ENCODE results near the gene RFC3. TPM values are rescaled to one million over a fixed set of nuclear protein-coding genes. Genes with fewer than 3 reads are reported as not detected.

Gene RFC3
- total and polyA plus RNA-seq, 2 of the 13 experiments (the other 11 are each of a cell fraction or from before 2014, with no cell fraction given): 16.0 to 55.7 TPM

- no peak for TF ChIP-seq ZNF253 (CRISPR knock-in tag; IDR thresholded peaks at IDR 0.05; ENCODE audit: borderline replicate concordance)
- TF ChIP-seq, protein P1, sequence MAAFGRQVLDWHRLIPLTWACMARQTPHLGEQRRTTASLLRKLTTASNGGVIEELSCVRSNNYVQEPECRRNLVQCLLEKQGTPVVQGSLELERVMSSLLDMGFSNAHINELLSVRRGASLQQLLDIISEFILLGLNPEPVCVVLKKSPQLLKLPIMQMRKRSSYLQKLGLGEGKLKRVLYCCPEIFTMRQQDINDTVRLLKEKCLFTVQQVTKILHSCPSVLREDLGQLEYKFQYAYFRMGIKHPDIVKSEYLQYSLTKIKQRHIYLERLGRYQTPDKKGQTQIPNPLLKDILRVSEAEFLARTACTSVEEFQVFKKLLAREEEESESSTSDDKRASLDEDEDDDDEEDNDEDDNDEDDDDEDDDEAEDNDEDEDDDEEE (CRISPR knock-in tag; IDR thresholded peaks at IDR 0.05): no peak
These were observed 57.9 kb downstream of the RFC3 start (continued) for GRCh38 chr13:33875618-33876401.

DNA sequence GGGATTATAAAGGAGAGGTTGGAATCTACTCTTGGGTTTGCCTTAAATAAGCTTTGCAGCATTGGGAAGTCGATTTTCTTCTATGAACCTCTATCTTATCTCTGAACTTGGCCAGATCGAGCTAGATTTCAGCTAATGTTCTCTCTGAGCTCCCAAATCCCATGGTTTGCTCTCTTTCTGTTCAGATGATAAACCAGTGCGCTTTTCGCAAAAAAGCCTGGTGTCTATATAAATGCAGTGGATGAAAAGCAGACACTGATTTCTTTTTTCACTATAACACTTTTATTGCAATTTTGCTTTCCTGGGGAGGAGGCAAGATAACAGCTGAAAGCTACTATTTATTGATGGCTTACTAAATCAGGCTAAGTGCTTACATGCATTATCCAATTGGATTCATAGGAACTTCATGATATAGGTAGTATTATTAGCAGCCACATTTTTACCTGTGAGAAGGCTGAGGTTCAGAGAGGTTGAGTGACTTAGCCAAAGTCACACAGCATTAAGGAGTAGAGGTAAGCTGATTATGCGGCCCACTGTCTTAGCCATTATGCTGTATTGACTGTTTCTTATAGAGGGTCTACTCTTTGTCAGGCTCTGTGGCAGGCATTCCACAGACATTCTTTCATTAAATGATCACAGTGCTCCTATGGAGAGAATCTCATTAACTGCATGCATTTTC lies 58.9 kb downstream of the RFC3 start:
- no peak overlapping the region for H2AFZ ChIP-seq (ENCODE audit: low read length)
- CTCF ChIA-PET (ENCODE audit: low intra/inter-chr PET ratio, low total read pairs): no interaction called here
- H3K9me3 ChIP-seq (ENCODE audit: low read length): no peaks in the 10 kb centered on the region
- no peaks in the 10 kb centered on the region for H3K79me2 ChIP-seq (ENCODE audit: insufficient read depth, low read length)
- H3K4me3 ChIP-seq (replicated peaks in 1 of 3; ENCODE audit: insufficient read depth in 1 of 3, low read depth in 2 of 3, low read length in 3 of 3): no peak overlapping the region
- TF ChIP-seq SKIL (CRISPR knock-in tag; IDR thresholded peaks at IDR 0.05; ENCODE audit: borderline replicate concordance) (no peak), ZNF768 (CRISPR knock-in tag; IDR thresholded peaks at IDR 0.05) (peak; percentile 90; the same call in 1 of the 2 replicates), ELF4 (CRISPR knock-in tag; IDR thresholded peaks at IDR 0.05; ENCODE audit: borderline replicate concordance) (no peak), ZMYM3 (CRISPR knock-in tag; IDR thresholded peaks at IDR 0.05) (peak; percentile 85)
- no peak for DNase-seq (ENCODE audit: low spot score)
- no peaks in the 10 kb centered on the region; a peak in 1 of 5 replicates for H3K27me3 ChIP-seq (ENCODE audit: control insufficient read depth in 1 of 2, insufficient read depth in 2 of 2, low read length in 2 of 2)
- no peak overlapping the region for H3K4me2 ChIP-seq (ENCODE audit: low read depth, low read length)
- no peak overlapping the region for H3K27ac ChIP-seq (ENCODE audit: extremely low read length, insufficient read depth, low read length)
- no peaks in the 10 kb centered on the region for H4K20me1 ChIP-seq (ENCODE audit: insufficient read depth, low read length)
- intact Hi-C loops (cut with micrococcal nuclease; ENCODE audit: unreplicated experiment): no loop called here
- FAIRE-seq: no peak
- 82% methylated on average over 5 of the region's 5 CpGs for WGBS (ENCODE audit: low lambda C conversion rate)
- no peak overlapping the region for H3K9ac ChIP-seq (ENCODE audit: insufficient read depth, low read depth, low read length)
- BruUV-seq (replicated peaks): no TSS peak
- H3K36me3 ChIP-seq (replicated peaks in 1 of 2; ENCODE audit: control insufficient read depth in 1 of 2, insufficient read depth in 2 of 2, low read length in 2 of 2): no peaks in the 10 kb centered on the region; a peak in 1 of 5 replicates
- in situ Hi-C loops (cut with HindIII; ENCODE audit: extremely low pct_ligation_motif_present, low pct_unique_long_range_greater_than_20kb): no loop called here
- POLR2A ChIA-PET: no interaction called here
- peaks cover 56% of the 10 kb centered on the region for H3K4me1 ChIP-seq (ENCODE audit: insufficient read depth, low read length)
- no peak for ATAC-seq
